Lower lobe of right lung (tissue), 2 donors: ENCODE results near the gene CEP164. TPM values are rescaled to one million over a fixed set of nuclear protein-coding genes. Genes with fewer than 3 reads are reported as not detected.

Experiments
- ATAC-seq, 2 donors: fragments of 200-7000 bp; cut with Tn5 transposase; one replicate each; pipeline ENCODE4 v1.9.1; 2020 to 2022; ENCODE audit warnings: mild to moderate bottlenecking in 2 of 2, moderate library complexity in 2 of 2
- DNase-seq: peaks from one replicate; pipeline ENCODE4 v3.0.0-alpha.2; 2020
- H3K27ac ChIP-seq: fragments of 200-600 bp; one replicate; pipeline ENCODE4 v1.8.0; 2022
- H3K27me3 ChIP-seq: fragments of 200-600 bp; one replicate; pipeline ENCODE4 v1.8.0; 2022; ENCODE audit warnings: low read depth
- H3K36me3 ChIP-seq: fragments of 200-600 bp; one replicate; pipeline ENCODE4 v1.8.0; 2022; ENCODE audit warnings: mild to moderate bottlenecking
- H3K4me1 ChIP-seq: fragments of 200-600 bp; one replicate; pipeline ENCODE4 v1.8.0; 2022
- H3K4me3 ChIP-seq: fragments of 200-600 bp; one replicate; pipeline ENCODE4 v1.8.0; 2022; ENCODE audit warnings: mild to moderate bottlenecking
- H3K9me3 ChIP-seq: fragments of 200-600 bp; one replicate; pipeline ENCODE4 v1.8.0; 2022
- intact Hi-C: fragments of 100-400 bp; cut with DNase I; formaldehyde crosslinking; loops from one replicate; pipeline ENCODE4 v1.11.0; 2022
- total RNA-seq: library from RNA; stranded (reverse); fragmentation: NEBNext Ultra II Directional; extraction: Animal tissue kit (Norgen Biotek cat#: 25700); gene quantifications from one replicate; pipeline ENCODE4 v1.2.1, GENCODE V29; 2021
- TF ChIP-seq, protein P1 (sequence below): fragments of 200-600 bp; IDR thresholded peaks from one replicate; pipeline ENCODE4 v1.8.0; 2022; ENCODE audit warnings: antibody characterized with exemption, mild to moderate bottlenecking
- donor health status: DM: no; HTN: yes; CAD: no; lungs with severe emphysema.

The CEP164 gene
- total RNA-seq, 1 donor from 2014 or later: 27.3 TPM

DNA sequence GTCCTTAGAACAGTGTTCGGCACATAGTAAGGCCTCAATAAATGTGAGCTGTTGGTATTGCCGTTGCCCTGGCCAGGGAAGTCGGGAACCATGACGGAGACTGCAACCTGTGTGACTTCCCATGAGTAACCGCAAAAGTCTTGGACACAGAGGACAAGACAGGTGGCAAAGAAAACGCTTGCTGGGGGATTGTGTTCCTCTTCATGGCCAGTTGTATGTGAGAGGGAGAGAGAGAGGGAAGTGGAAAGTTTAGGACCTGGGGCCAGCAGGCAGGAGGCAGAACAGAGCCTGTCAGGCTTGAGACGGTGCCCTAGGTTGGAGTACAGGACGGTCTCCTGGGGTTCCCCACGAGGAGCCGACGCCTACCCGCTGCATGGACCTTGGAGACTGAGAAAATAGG lies 90.2 kb downstream of the CEP164 start:
- intact Hi-C loops: no loop called here
- H3K4me1 ChIP-seq: no peaks in the 10 kb centered on the region
- ATAC-seq: no peak
- no peak overlapping the region for H3K4me3 ChIP-seq
- TF ChIP-seq, protein P1, sequence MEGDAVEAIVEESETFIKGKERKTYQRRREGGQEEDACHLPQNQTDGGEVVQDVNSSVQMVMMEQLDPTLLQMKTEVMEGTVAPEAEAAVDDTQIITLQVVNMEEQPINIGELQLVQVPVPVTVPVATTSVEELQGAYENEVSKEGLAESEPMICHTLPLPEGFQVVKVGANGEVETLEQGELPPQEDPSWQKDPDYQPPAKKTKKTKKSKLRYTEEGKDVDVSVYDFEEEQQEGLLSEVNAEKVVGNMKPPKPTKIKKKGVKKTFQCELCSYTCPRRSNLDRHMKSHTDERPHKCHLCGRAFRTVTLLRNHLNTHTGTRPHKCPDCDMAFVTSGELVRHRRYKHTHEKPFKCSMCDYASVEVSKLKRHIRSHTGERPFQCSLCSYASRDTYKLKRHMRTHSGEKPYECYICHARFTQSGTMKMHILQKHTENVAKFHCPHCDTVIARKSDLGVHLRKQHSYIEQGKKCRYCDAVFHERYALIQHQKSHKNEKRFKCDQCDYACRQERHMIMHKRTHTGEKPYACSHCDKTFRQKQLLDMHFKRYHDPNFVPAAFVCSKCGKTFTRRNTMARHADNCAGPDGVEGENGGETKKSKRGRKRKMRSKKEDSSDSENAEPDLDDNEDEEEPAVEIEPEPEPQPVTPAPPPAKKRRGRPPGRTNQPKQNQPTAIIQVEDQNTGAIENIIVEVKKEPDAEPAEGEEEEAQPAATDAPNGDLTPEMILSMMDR: no peak
- no peak overlapping the region for H3K27ac ChIP-seq
- H3K9me3 ChIP-seq: no peaks in the 10 kb centered on the region
- DNase-seq: no peak
- peaks cover 8% of the 10 kb centered on the region for H3K27me3 ChIP-seq
- H3K36me3 ChIP-seq: peaks cover 3% of the 10 kb centered on the region

- peaks cover 8% of the 10 kb centered on the region for H3K27me3 ChIP-seq
- H3K9me3 ChIP-seq: no peaks in the 10 kb centered on the region
- intact Hi-C loops: no loop called here
- H3K27ac ChIP-seq: no peak overlapping the region
- DNase-seq: no peak
- H3K36me3 ChIP-seq: no peaks in the 10 kb centered on the region
- H3K4me1 ChIP-seq: no peaks in the 10 kb centered on the region
- no peak for ATAC-seq
- no peak overlapping the region for H3K4me3 ChIP-seq
- TF ChIP-seq, protein P1: no peak
Observed at GRCh38 chr11:117418737-117419481, 91.3 kb downstream of the CEP164 start.

DNA sequence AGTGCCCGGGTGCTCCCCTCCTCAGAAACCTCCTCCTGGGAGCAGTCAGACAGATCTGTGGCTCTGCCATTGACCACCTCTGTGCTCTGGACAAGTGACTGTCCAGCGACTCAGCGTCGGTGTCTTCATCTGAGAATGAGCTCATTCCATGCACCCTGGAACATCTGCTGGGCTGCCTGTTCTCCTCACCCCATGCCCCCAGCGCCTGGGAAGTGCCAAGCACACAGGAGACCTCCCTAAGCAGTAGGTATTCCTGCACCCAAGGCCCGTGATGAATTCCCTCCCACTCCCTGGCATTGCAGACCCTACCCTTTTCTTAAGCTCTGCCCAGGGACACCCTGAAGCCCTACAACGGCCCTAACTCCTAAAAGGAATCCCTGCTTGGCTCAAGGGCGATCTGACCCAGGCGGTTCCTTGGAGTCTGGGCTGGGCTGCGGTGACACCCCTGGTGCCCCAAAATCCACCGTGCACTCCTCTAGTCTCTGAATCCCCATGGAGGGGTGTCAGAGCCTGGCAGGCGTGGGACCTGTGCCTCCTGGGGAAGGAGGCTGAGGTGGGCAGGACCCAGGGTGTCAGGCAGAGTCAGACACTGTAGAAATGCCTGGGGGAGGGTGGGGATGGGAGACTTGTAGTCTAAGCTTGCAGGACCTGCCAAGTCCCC lies 92.0 kb downstream of the CEP164 start:
- TF ChIP-seq, protein P1: no peak
- no peaks in the 10 kb centered on the region for H3K36me3 ChIP-seq
- no peak overlapping the region for H3K4me3 ChIP-seq
- no peaks in the 10 kb centered on the region for H3K4me1 ChIP-seq
- DNase-seq (no peak), ATAC-seq (peak in 1 of 2 donors; percentile 7)
- H3K9me3 ChIP-seq: no peaks in the 10 kb centered on the region
- no peak overlapping the region for H3K27ac ChIP-seq
- intact Hi-C loops: no loop called here
- H3K27me3 ChIP-seq: peaks cover 8% of the 10 kb centered on the region

DNA sequence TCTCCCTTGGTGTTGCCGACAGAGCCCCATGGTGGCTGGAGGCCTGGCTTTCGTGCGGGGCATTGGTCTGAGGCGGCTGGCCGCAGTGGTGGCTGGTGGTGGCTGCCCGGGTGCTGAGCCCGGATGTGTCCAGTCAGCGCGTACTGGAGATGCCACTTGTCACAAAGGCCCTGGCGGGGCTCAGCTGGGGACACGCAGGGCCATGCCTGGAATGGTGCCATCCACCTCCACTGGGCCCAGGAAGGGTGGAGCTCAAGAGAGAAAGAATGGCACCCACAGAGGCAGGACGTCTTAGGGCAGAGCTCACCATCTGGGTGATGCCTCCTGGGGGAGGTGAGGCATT lies 92.5 kb downstream of the CEP164 start:
- H3K4me1 ChIP-seq: no peaks in the 10 kb centered on the region
- no peaks in the 10 kb centered on the region for H3K9me3 ChIP-seq
- no peak for DNase-seq
- TF ChIP-seq, protein P1: no peak
- peak in 1 of 2 donors; percentile 14 for ATAC-seq
- H3K36me3 ChIP-seq: no peaks in the 10 kb centered on the region
- H3K27ac ChIP-seq: no peak overlapping the region
- peaks cover 8% of the 10 kb centered on the region for H3K27me3 ChIP-seq
- H3K4me3 ChIP-seq: no peak overlapping the region
- intact Hi-C loops: no loop called here

DNA sequence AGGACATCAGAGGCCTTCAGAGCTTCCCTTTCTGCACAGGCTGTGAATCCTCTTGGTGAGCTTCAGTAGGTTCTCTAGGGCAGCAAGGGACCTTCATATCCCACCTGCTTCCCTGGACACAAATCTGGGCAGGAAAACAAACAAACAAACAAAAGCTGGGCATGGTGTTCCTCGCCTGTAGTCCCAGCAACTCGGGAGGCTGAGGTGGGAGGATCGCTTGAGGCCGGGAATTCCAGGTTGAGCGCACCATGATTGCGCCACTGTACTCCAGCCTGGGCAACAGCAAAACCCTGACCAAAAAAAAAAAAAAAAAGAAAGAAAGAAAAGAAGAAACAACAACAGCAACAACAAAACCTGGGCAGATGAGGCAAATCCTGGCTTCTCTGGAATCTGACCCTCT lies 92.9 kb downstream of the CEP164 start:
- TF ChIP-seq, protein P1: no peak

More for the DNA sequence above, 92.9 kb downstream of the CEP164 start:
- intact Hi-C loops: no loop called here
- Histone ChIP-seq H3K4me1 (no peaks in the 10 kb centered on the region), H3K27ac (no peak overlapping the region), H3K27me3 (peaks cover 8% of the 10 kb centered on the region), H3K4me3 (no peak overlapping the region), H3K36me3 (no peaks in the 10 kb centered on the region), H3K9me3 (no peaks in the 10 kb centered on the region)
- no peak for ATAC-seq
- DNase-seq: no peak
